GM12878 (cell line): Measurements from ENCODE around the gene ATP5PB. TPM values are rescaled to one million over a fixed set of nuclear protein-coding genes. Genes with fewer than 3 reads are reported as not detected.

Experiments used
- ATAC-seq: fragments of 200-7000 bp; cut with Tn5 transposase; 3 replicates; pipeline ENCODE4 v1.9.1; 2020; ENCODE audit warnings: mild to moderate bottlenecking, moderate library complexity
- BruUV-seq: library from RNA; stranded (reverse); fragments of 400-500 nt; replicated peaks from 2 replicates; lab custom pipeline; 2021; lab: Mats Ljungman, UMichigan
- CTCF ChIA-PET: fragments of 300-600 bp; sonication (Branson Sonifier 250); formaldehyde crosslinking; extraction: SDS; loops from one replicate; lab custom pipeline; 2021; ENCODE audit warnings: inconsistent platforms; lab: Yijun Ruan, JAX
- POLR2A ChIA-PET: fragments of 350-600 bp; formaldehyde crosslinking; extraction: SDS; loops from one replicate; lab custom pipeline; 2021; ENCODE audit warnings: inconsistent platforms; lab: Charles Lee
- RAD21 ChIA-PET: fragments of 300-600 bp; sonication (Branson Sonifier 250); formaldehyde crosslinking; loops from one replicate; lab custom pipeline; 2023; ENCODE audit warnings: antibody characterized with exemption; ENCODE audit not compliant: unreplicated experiment; lab: Charles Lee
- SMC1A ChIA-PET: fragments of 300-600 bp; sonication (Branson Sonifier 250); formaldehyde crosslinking; loops from one replicate; lab custom pipeline; 2023; ENCODE audit not compliant: unreplicated experiment, uncharacterized antibody; lab: Charles Lee
- DNase-seq: peaks from one replicate; pipeline ENCODE4 v3.0.0-alpha.2; 2011; ENCODE audit warnings: low read depth, low spot score
- FAIRE-seq: peaks from 3 replicates; lab custom pipeline; 2011; peaks lifted over from hg19 to GRCh38; lab: Jason Lieb, UNC
- H2AFZ ChIP-seq: 2 replicates; pipeline ENCODE4 v1.6.0; 2011; ENCODE audit warnings: low read depth, low read length, control low read depth; ENCODE audit not compliant: control insufficient read depth
- H3K27ac ChIP-seq: 2 replicates; pipeline ENCODE4 v1.5.1; 2011; ENCODE audit warnings: control low read depth; ENCODE audit not compliant: control insufficient read depth, insufficient read depth
- H3K27me3 ChIP-seq, 2 experiments: replicated peaks in 1 of 2; 2 replicates each; pipeline versions ENCODE4 v1.6.0 to v1.6.1; 2011; ENCODE audit warnings: low read length in 1 of 2; ENCODE audit not compliant: control insufficient read depth in 2 of 2, insufficient read depth in 2 of 2
- H3K36me3 ChIP-seq, 2 experiments: 2 replicates each; pipeline ENCODE4 v1.5.1; 2011; ENCODE audit warnings: low read length in 1 of 2; ENCODE audit not compliant: control insufficient read depth in 2 of 2, insufficient read depth in 2 of 2
- H3K4me1 ChIP-seq: 2 replicates; pipeline ENCODE4 v1.6.1; 2011; ENCODE audit warnings: mild to moderate bottlenecking, low read length, moderate library complexity, mixed read lengths; ENCODE audit not compliant: control insufficient read depth, insufficient read depth
- H3K4me2 ChIP-seq: 2 replicates; pipeline ENCODE4 v1.6.0; 2011; ENCODE audit warnings: control low read depth; ENCODE audit not compliant: control insufficient read depth, insufficient read depth
- H3K4me3 ChIP-seq: fragments of 200-600 bp; sonication (generic); 2 replicates; pipeline ENCODE4 v1.5.1; 2016
- H3K79me2 ChIP-seq: 2 replicates; pipeline ENCODE4 v1.6.0; 2011; ENCODE audit warnings: low read length; ENCODE audit not compliant: control insufficient read depth, insufficient read depth
- H3K9ac ChIP-seq: 2 replicates; pipeline ENCODE4 v1.8.0; 2011; ENCODE audit warnings: low read length, control low read depth, mixed read lengths; ENCODE audit not compliant: control insufficient read depth, insufficient read depth
- H3K9me3 ChIP-seq: replicated peaks from 3 replicates; pipeline ENCODE4 v1.5.1; 2011; ENCODE audit warnings: mild to moderate bottlenecking, low read length; ENCODE audit not compliant: control insufficient read depth, insufficient read depth
- H4K20me1 ChIP-seq: 2 replicates; pipeline ENCODE4 v1.6.0; 2011; ENCODE audit not compliant: control insufficient read depth, insufficient read depth
- ASH2L ChIP-seq: fragments of 300-600, 200-600 bp; sonication (generic); IDR thresholded peaks from 2 replicates; pipeline ENCODE4 v1.6.1; 2017; ENCODE audit warnings: low read depth, mild to moderate bottlenecking, borderline replicate concordance
- ESRRA ChIP-seq: IDR thresholded peaks from 2 replicates; pipeline ENCODE4 v1.6.1; 2012; ENCODE audit warnings: mild to moderate bottlenecking, low read length, improper control_type of control experiment
- HDAC6 ChIP-seq: fragments of 200-600 bp; sonication (generic); IDR thresholded peaks from one replicate; pipeline ENCODE4 v1.8.0; 2017; ENCODE audit warnings: antibody characterized with exemption; ENCODE audit not compliant: unreplicated experiment
- HDGF ChIP-seq: fragments of 450-650 bp; IDR thresholded peaks from 2 replicates; pipeline ENCODE4 v1.6.1; 2016; ENCODE audit warnings: antibody characterized with exemption
- IRF4 ChIP-seq: IDR thresholded peaks from 2 replicates; pipeline ENCODE4 v1.6.1; 2011; ENCODE audit warnings: low read depth, low read length
- MTA3 ChIP-seq: IDR thresholded peaks from 2 replicates; pipeline ENCODE4 v1.6.1; 2012; ENCODE audit warnings: low read length, inconsistent platforms, borderline replicate concordance
- MYC ChIP-seq: IDR thresholded peaks from 2 replicates; pipeline ENCODE4 v1.6.1; 2011; ENCODE audit warnings: mild to moderate bottlenecking, low read length, moderate library complexity, inconsistent platforms; ENCODE audit not compliant: insufficient read depth, insufficient replicate concordance, insufficient read length, severe bottlenecking
- SIX5 ChIP-seq: IDR thresholded peaks from 2 replicates; pipeline ENCODE4 v1.6.1; 2011; ENCODE audit warnings: mild to moderate bottlenecking, low read depth, low read length, moderate library complexity; ENCODE audit not compliant: severe bottlenecking
- SREBF2 ChIP-seq: IDR thresholded peaks from 2 replicates; pipeline ENCODE4 v1.6.1; 2012; ENCODE audit warnings: mild to moderate bottlenecking, low read length
- TARDBP ChIP-seq: IDR thresholded peaks from 2 replicates; pipeline ENCODE4 v1.6.1; 2016; ENCODE audit warnings: borderline replicate concordance
- YBX1 ChIP-seq: fragments of 450-650 bp; IDR thresholded peaks from 2 replicates; pipeline ENCODE4 v1.6.1; 2016; ENCODE audit warnings: antibody characterized with exemption
- ZBED1 ChIP-seq: IDR thresholded peaks from 2 replicates; pipeline ENCODE4 v1.6.1; 2016; ENCODE audit warnings: borderline replicate concordance
- ZNF384 ChIP-seq: IDR thresholded peaks from 2 replicates; pipeline ENCODE4 v1.6.1; 2012; ENCODE audit warnings: low read depth, mild to moderate bottlenecking, low read length, improper control_type of control experiment, borderline replicate concordance
- ZZZ3 ChIP-seq: IDR thresholded peaks from 2 replicates; pipeline ENCODE4 v1.6.1; 2011; ENCODE audit warnings: low read depth; ENCODE audit not compliant: control insufficient read depth, insufficient read length
- WGBS: methylation state at CpG from one replicate; pipeline ENCODE4 v1.1.6; 2016; ENCODE audit warnings: low lambda C conversion rate; ENCODE audit not compliant: insufficient replicate concordance, insufficient coverage; ENCODE audit errors: missing lambda C conversion rate; 5-methylcytosine and 5-hydroxymethylcytosine counted together
- in situ Hi-C: fragments of 300-500 bp; cut with MboI; formaldehyde crosslinking; loops from 9 replicates; pipeline ENCODE4 v1.14.3; 2018; ENCODE audit warnings: mixed read lengths
- intact Hi-C: fragments of 100-400 bp; cut with micrococcal nuclease; formaldehyde crosslinking; loops from one replicate; pipeline ENCODE4 v1.14.2; 2022; ENCODE audit not compliant: unreplicated experiment
- polyA plus RNA-seq, 11 experiments: library from polyadenylated mRNA; depleted of rRNA in 4 of 11; unstranded in 6 of 11; stranded (reverse) in 5 of 11; fragments of >200 nt; fragmentation: Nextera tagmentation in 4 of 11; fragmentation: Illumina TruSeq in 1 of 11; extraction: Ambion mirVana in 4 of 11; extraction: Trizol in 1 of 11; gene quantifications; 1 replicate in 1 of 11; 2 replicates in 10 of 11; pipeline versions ENCODE4 v1.2.1 to v1.2.3, GENCODE V29; 2011 to 2016; ENCODE audit warnings: inconsistent platforms in 2 of 11, missing spikeins in 2 of 11, low read depth in 1 of 11
- total RNA-seq, 4 experiments: library from RNA; depleted of rRNA in 3 of 4; stranded (reverse); fragments of >200 nt in 3 of 4; fragmentation: Illumina TruSeq in 1 of 4; extraction: Trizol in 1 of 4; gene quantifications; 2 replicates each; pipeline versions ENCODE4 v1.2.1 to v1.2.3, GENCODE V29; 2013 to 2021
- TF ChIP-seq, protein P1 (sequence below): IDR thresholded peaks from 2 replicates; pipeline ENCODE4 v1.6.1; 2012; ENCODE audit warnings: low read depth, low read length, improper control_type of control experiment
- TF ChIP-seq, protein P2 (sequence below): fragments of 450-650 bp; IDR thresholded peaks from 2 replicates; pipeline ENCODE4 v1.6.1; 2017; ENCODE audit warnings: mild to moderate bottlenecking, moderate library complexity

Gene ATP5PB
- total and polyA plus RNA-seq, 10 of the 15 experiments (the other 5 are each of a cell fraction or from before 2014, with no cell fraction given): 380 to 1,760 (median 677) TPM

DNA sequence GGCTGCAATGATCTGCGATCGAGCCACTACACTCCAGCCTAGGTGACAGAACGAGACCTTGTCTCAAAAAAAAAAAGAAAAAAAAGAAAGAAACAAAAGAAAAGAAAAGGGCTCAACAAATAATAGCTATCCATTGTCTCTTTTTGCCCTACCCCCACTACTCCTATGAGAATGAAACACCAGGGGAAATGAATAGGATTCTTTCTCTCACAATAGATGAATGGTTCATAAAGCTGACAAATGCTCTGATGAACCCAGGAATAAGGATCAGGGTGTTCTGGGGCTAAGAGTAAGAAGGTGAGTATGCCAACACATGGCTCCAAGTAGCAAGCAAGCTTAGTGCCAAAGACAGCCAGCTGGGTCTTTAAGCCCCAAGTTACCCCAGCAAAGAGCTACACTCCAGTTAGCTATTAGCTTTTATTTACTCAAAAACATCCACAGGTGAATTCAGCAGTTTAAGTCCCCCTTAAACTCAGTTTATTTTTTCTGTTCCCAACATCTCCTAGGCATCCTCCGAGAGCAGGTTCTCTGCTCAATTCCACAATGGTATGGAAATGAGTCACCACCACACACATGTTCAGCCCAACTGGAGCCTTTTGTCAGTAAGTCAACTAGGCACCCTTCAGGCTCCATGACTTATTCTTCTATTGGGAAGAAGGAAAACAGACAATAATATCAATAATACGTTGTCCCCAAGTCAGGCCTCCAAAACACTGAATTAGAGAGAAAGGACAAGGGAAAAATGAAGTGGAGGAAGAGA, 49.9 kb downstream of the ATP5PB start:
- intact Hi-C loops: no loop called here
- H3K9ac ChIP-seq: no peak overlapping the region
- TF ChIP-seq IRF4 (no peak), ASH2L (no peak), ZBED1 (no peak), SIX5 (no peak), HDGF (no peak), SREBF2 (no peak), MTA3 (no peak), TARDBP (no peak), YBX1 (no peak), ZZZ3 (no peak), ESRRA (no peak), ZNF384 (no peak), HDAC6 (no peak), MYC (no peak)
- TF ChIP-seq, protein P1, sequence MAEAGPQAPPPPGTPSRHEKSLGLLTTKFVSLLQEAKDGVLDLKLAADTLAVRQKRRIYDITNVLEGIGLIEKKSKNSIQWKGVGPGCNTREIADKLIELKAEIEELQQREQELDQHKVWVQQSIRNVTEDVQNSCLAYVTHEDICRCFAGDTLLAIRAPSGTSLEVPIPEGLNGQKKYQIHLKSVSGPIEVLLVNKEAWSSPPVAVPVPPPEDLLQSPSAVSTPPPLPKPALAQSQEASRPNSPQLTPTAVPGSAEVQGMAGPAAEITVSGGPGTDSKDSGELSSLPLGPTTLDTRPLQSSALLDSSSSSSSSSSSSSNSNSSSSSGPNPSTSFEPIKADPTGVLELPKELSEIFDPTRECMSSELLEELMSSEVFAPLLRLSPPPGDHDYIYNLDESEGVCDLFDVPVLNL: no peak
- TF ChIP-seq, protein P2, sequence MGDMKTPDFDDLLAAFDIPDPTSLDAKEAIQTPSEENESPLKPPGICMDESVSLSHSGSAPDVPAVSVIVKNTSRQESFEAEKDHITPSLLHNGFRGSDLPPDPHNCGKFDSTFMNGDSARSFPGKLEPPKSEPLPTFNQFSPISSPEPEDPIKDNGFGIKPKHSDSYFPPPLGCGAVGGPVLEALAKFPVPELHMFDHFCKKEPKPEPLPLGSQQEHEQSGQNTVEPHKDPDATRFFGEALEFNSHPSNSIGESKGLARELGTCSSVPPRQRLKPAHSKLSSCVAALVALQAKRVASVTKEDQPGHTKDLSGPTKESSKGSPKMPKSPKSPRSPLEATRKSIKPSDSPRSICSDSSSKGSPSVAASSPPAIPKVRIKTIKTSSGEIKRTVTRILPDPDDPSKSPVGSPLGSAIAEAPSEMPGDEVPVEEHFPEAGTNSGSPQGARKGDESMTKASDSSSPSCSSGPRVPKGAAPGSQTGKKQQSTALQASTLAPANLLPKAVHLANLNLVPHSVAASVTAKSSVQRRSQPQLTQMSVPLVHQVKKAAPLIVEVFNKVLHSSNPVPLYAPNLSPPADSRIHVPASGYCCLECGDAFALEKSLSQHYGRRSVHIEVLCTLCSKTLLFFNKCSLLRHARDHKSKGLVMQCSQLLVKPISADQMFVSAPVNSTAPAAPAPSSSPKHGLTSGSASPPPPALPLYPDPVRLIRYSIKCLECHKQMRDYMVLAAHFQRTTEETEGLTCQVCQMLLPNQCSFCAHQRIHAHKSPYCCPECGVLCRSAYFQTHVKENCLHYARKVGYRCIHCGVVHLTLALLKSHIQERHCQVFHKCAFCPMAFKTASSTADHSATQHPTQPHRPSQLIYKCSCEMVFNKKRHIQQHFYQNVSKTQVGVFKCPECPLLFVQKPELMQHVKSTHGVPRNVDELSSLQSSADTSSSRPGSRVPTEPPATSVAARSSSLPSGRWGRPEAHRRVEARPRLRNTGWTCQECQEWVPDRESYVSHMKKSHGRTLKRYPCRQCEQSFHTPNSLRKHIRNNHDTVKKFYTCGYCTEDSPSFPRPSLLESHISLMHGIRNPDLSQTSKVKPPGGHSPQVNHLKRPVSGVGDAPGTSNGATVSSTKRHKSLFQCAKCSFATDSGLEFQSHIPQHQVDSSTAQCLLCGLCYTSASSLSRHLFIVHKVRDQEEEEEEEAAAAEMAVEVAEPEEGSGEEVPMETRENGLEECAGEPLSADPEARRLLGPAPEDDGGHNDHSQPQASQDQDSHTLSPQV: no peak

More for the DNA sequence above, 49.9 kb downstream of the ATP5PB start:
- CTCF ChIA-PET: interaction anchor here (0.6 to 5.6 kb wide), 5 partner anchors 8 to 248 kb away, joined by 3 to 41 read pairs (median 4); no protein-coding TSS in a partner anchor
- in situ Hi-C loops: loop anchor here (25.0 kb wide), 1 partner anchor 863 kb away; no protein-coding TSS in a partner anchor
- H3K27ac ChIP-seq: no peak overlapping the region
- no peaks in the 10 kb centered on the region for H3K27me3 ChIP-seq
- H4K20me1 ChIP-seq: no peaks in the 10 kb centered on the region
- H3K4me3 ChIP-seq: no peak overlapping the region
- WGBS: 67% methylated on average over 5 of the region's 5 CpGs
- H3K36me3 ChIP-seq: no peaks in the 10 kb centered on the region
- ATAC-seq (no peak), DNase-seq (no peak), FAIRE-seq (no peak)
- POLR2A ChIA-PET: interaction anchor here (0.6 to 0.8 kb wide), 5 partner anchors 9 to 1325 kb away, joined by 3 to 4 read pairs (median 3); no protein-coding TSS in a partner anchor
- H3K4me2 ChIP-seq: no peak overlapping the region
- H3K79me2 ChIP-seq: no peaks in the 10 kb centered on the region
- SMC1A ChIA-PET: interaction anchor here (0.6 to 5.4 kb wide), 5 partner anchors 9 to 256 kb away, joined by 3 to 46 read pairs (median 4); no protein-coding TSS in a partner anchor
- H3K4me1 ChIP-seq: peaks cover 29% of the 10 kb centered on the region
- BruUV-seq: no TSS peak
- H3K9me3 ChIP-seq: peaks cover 15% of the 10 kb centered on the region
- RAD21 ChIA-PET: interaction anchor here (1.6 kb wide), 1 partner anchor 8 kb away, joined by 4 read pairs; no protein-coding TSS in a partner anchor
- H2AFZ ChIP-seq: no peak overlapping the region
